ENCODE results near the gene EFNA1.
"Not testable (repeated sequence)": the region's sequence is repeated elsewhere in the genome, so short reads cannot be mapped to it uniquely, and the experiment has no call there.

EFNA1 gene

DNA sequence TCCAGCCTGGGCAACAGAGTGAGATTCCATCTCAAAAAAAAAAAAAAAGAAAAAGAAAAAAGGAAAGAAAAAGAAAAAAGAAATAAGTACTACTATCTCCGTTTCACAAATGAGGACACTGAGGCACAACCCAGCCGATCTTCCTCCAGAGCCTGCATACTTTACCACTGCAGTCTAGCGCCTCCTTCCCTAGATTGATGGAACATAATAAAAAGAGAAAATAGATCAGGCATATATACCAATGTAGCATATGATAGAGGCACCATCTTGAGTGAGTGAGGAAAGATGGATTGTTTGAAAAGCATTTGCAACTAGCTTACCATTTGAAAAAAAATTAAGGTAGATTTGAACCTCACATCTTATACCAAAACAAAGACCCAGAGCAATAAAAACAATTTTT lies 17.8 kb downstream of the EFNA1 start:
- no peak for DNase-seq (ENCODE audit: low read depth in 2 of 2)

DNA sequence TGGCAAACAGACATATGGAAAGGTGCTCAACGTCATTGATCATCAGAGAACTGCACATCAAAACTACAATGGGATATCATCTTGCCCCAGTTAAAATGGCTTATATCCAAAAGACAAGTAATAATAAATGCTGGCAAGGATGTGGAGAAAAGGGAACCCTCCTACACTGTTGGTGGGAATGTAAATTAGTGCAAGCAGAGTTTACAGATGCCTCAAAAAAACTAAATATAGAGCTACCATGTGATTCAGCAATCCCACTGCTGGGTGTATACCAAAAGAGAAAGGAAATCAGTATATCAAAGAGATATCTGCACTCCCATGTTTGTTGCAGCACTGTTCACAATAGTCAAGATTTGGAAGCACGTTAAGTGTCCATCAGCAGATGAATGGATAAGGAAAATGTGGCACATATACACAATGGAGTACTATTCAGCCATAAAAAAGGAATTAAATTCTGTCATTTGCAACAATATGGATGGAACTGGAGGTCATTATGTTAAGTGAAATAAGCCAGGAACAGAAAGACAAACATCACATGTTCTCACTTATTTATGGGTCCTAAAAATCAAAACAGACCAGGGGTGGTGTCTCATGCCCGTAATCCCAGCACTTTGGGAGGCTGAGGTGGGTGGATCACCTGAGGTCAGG lies 28.4 kb downstream of the EFNA1 start:
- DNase-seq (ENCODE audit: low read depth in 2 of 2): not testable (repeated sequence)

DNA sequence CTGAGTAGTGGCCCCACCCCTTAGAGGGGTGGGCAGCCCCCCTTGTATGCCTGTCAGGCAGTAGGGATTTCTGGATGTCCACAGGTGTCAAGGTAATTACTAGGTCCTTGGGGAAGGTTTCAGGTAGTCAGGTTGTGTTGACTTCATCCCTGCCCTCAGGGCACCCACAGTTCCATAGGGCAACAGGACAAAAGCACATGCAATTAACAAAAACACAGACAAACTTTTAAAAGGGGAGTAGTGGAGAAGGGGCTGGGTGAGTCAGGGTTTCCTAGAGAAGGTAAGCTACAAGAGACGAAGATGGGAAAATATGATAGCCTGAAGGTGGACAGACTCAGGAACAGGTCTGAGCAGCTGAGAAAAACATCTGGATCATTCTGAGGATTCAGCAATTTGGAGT lies 31.3 kb downstream of the EFNA1 start:
- DNase-seq (ENCODE audit: low read depth in 2 of 2): no peak

DNA sequence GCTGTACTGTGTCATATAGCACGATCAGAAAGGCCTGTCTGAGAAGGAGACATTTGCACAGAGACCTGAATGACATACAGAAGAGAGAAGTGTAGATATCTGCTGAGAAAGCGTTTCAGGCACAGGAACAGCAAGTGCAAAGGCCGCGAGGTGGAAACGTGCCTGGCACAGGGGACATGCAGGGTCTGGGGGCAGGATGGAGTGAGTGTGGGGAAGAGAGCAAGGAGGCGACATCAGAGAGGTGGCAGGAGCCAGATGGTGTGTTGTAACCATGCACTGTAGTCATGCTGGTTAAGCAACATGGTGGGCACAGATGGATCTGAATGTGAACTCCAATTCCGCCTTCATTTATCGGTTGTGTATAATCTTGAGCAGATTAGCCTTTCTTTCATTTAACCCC lies 32.5 kb downstream of the EFNA1 start:
- no peak for DNase-seq (ENCODE audit: low read depth in 2 of 2)

DNA sequence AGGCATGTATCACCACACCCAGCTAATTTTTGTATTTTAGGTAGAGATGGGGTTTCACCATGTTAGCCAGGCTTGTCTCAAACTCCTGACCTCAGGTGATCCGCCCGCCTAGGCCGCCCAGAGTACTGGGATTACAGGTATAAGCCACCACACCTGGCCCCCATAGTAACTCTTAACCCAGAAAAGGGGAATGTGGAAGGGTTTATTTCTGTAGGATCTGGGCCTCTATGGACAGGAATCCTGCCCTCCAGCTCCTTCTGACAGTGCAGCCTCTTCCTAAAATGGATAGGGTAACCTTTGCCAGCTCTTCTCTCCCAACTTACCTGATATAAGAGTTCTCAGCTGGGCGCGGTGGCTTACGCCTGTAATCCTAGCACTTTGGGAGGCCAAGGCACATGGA lies 35.0 kb downstream of the EFNA1 start:
- DNase-seq (ENCODE audit: low read depth in 2 of 2): not testable (repeated sequence)

DNA sequence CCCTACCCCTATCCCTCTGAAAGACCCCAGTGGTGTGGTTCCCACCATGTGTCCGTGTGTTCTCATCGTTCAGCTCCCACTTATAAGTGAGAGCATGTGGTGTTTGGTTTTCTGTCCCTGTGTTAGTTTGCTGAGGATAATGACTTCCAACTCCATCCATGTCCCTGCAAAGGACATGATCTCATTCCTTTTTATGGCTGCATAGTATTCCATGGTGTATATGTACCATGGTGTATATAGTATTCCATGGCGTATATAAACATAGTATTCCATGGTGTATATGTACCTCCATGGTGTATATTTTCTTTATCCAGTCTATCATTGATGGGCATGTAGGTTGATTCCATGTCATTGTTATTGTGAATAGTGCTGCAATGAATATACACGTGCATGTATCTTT lies 36.1 kb downstream of the EFNA1 start:
- DNase-seq (ENCODE audit: low read depth in 2 of 2): not testable (repeated sequence)

DNA sequence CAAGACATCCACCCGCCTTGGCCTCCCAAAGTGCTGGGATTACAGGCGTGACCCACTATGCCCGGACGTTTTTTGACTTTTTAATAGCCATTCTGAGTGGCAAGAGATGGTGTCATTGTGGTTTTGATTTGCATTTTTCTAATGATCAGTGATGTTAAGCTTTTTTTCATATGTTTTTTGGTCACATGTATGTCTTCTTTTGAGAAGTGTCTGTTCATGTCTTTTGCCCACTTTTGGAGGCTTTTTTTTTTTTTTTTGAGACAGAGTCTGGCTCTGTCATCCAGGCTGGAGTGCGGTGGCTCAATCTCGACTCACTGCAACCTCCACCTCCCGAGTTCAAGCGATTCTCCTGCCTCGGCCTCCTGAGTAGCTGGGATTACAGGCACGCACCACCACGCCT lies 36.9 kb downstream of the EFNA1 start:
- not testable (repeated sequence) for DNase-seq (ENCODE audit: low read depth in 2 of 2)

DNA sequence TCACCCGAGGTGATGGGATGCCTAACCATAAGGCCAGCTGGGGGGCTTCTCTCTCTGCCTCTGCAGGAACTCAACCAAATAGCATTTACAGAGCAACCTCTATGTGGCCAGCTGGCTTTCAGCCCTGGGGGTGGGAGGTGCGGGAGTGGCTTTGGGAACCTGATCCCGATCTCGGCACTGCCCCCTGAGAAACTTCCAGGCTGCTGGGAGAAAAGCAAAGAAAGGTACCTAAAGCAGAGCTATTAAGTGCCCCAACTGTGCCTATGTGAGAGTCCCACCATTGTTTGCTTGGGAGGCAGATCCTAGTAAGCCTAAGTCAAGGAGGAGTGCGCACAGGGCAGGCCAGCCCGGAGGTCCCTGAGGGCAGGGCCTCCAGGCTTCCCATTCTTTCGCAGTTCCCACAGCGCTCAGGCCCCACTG lies 38.4 kb downstream of the EFNA1 start:
- no peak for DNase-seq (ENCODE audit: low read depth in 2 of 2)

DNA sequence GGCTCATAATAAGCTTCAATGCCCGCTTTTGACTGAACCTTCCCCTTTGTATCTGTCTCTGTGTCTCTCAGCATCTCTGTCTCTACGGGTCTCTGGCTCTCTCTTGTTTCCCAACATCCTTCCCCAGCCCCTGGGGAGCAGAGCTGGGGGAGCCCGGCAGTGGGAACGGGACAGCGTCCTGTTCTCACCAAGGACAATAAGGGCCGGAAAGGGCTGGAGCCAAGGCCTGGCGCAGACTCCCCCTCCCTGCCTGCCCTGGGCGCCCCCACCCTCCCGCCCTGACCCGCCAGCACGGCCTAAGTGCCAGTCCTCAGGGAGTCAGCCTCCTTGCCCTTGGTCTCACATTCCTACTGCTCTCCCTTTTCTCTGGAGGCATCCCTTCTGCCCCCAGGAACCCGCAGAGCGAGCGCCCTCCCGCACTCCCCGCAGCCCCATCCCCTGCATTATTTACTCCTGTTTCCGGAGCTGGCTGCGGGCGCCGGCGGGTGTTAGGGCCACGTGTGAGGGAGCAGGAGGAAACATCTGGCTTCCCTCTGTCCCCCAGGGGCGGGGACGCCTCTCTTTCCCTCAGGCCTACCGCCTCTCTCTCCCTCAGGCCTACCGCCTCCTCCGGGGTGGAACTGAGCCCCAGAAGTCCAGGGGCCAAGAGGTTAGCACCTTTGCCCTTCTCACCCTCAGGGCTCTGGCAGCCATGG lies 38.9 kb downstream of the EFNA1 start:
- DNase-seq (ENCODE audit: low read depth in 2 of 2): no peak

DNA sequence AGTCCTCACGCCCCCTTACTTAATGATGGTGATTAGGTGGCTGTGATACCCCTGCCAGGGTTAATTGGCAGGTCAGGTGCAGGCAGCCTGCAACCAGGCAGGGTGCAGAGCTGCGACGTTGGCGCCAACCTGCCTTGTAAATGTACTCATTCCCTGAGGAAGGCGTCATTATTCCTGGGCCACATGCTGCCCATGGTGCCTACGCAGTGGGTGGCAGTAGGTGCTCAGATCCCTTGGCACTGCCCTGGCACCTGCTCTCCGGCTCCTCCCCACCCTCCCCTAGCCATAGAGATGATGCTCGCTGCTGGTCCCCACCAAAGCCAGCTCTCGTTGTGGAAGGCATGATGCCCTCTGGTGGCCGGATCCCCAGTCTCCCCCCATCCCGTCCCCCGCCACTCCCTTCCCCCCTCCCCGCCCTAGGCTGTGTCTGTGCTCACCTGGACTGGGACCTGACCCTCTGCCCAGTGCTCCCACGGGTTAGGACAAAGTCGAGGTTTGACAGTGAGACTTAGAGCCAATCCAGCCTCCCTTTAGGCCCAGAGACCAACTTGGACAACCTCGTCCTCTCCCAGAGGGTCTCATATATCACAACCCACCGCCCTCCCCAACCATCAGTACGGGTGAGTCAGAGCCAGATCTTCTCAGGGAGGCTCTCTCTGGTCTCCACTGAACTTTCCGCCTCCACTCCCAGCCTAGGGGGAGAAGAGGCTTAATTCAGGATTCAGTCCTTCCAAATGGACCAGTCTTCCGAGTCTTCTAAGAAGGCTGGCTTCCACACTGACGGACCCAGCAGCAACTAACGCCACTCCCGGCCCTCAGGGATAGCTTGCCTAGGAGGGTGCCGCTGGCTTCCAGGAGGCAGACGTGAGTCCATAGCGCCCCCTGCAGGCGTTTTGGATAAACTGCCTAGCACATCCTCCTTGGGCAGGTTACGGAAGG lies 39.8 kb downstream of the EFNA1 start:
- peak; percentile 69 to 72 for DNase-seq (ENCODE audit: low read depth in 2 of 2)

DNA sequence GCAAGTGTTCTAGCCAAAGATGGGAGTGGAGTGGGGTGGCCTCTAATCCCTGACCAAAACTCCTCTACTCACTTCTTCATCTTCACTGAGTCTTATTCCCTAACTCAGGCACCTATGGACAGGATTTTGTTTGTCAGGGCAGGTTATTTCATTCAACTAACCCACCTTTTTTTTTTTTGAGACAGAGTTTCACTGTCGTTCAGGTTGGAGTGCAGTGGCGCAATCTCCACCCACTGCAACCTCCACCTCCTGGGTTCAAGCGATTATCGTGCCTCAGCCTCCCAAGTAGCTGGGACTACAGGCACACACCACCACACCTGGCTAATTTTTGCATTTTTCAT lies 40.4 kb downstream of the EFNA1 start:
- DNase-seq (ENCODE audit: low read depth in 2 of 2): not testable (repeated sequence)

DNA sequence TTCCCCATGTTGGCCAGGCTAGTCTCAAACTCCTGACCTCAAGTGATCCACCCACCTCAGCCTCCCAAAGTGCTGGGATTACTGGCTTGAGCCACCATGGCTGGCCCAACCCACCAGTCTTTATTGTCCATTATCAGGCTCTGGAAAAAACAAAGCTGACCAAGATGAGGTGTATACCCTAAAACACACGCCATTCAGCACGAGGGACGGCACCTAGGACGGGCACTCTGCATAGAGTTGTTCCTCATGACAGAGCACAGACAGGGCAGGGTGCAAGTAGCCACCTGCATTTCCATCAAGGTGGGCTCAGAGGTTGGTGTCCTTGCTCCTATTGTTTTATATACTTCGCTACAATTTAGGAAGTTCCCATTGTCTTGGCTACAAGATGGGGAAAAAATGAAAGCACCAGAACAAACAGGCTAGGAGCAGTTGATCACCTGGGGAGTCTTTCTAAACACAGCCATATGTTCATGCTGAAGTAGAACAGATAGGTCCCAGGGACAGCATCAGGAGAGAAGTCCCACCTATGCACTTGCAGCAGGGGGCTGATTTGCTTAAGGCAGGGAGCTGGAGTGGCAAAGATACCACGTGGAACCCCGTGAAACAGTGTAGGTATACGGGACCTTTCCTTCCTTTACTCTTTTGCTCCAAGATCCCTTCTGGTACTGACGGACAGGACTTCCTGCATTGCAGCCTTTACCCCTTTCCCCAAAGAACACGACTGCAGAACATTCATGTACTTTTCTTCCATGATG lies 41.0 kb downstream of the EFNA1 start:
- DNase-seq (ENCODE audit: low read depth in 2 of 2): no peak

DNA sequence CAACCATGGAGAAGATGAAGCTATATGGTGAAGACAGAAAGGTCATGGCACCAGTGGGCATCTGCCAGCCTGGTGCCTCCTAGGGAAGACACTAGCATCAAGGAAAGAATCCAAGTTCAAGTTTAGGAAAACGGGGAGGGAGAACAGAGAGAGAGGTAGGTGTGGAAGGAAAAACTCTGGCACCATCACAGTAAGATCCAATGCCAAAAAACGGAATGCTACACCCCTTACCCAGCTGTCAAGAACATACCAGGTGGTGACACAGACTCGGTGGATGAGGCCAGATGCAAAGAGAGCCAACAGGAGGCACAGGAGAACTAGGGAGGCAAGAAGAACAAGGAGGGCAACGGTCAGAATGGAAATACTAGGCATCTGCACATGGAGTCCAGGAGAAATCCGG lies 41.9 kb downstream of the EFNA1 start:
- DNase-seq (ENCODE audit: low read depth in 2 of 2): no peak

DNA sequence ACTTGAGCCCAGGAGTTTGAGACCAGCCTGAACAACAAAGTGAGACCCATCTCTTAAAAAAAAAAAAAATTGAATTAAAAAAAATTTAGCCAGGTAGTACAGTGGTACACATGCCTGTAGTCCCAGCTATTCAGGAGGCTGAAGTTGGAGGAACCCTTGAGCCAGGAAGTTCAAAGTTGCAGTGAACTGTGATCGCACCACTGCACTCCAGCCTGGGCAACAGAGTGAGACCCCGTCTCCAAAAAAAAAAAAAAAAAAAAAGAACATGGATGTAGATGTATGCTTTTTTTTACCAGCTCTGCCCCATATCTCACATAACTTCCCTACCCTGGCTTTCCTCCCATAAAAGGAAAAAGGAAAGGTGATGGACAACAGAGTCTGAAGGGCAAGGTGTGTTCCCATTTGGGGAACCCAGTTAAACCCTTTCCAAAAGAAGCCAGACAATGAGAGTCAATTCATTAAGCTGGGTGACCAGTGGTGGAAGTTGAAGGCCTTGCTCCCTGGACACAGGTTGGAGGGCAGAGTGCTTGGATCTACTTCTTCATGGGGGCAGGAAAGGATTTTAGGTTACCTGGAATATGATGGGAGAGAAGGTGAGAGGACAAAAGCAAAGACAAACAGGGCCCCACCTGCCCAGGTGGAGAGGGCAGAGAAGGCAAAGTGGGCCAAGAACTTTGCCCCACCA lies 42.6 kb downstream of the EFNA1 start:
- DNase-seq (ENCODE audit: low read depth in 2 of 2): no peak

DNA sequence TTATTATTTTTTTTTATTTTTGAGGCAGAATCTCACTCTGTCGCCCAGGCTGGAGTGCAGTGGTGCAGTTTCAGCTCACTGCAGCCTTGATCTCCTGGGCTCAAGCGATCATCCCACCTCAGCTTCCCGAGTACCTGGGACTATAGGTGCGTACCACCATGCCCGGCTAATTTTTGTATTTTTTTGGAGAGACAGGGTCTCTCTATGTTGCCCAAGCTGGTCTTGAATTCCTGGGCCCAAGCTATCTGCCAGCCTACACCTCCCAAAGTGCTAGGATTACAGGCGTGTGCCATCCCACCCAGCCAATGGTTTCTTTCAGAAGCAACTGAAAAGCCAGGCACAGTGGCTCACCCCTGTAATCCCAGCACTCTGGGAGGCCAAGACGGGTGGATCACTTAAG lies 43.1 kb downstream of the EFNA1 start:
- no peak for DNase-seq (ENCODE audit: low read depth in 2 of 2)

DNA sequence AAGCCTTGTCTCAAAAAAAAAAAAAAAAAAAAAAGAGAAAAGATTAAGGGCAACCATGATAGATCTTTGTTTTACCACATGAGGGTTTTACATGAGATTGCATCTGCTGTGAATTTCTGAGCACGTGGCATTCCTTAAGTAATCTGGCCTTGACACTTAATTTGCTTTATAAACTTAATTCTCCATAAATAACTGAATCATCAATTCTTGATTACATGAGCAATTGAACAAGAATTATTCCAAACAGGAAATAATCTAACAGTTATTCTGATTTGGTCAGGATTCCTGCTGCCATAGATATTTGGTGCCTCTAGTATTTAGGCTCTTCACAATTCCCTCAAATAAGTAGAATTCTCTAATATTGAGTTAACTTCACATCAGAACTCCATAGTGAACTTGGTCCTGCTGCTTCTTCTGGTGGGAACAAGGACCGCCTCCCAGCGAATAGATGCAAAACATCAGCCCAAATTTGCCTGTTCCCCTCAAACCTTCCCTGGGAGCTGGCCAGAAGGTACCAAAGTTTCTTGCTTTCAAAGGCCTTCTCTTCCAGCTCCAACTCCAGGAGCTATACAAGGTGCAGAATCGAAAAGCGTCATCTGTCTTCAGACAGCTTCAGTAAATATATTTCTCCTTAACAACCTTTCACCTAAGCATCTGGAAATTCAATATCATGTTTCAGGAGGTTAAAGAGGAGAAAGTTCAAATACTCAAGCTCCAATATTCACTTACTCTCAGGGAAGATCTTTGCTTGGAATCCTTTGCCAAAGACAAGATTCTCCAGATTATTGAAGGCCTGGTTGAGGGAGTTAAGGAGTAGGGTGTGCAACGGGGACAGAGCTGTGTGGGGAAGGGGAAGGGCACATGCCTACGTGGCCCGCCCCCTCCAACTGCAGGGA lies 44.4 kb downstream of the EFNA1 start:
- DNase-seq (ENCODE audit: low read depth in 2 of 2): no peak

DNA sequence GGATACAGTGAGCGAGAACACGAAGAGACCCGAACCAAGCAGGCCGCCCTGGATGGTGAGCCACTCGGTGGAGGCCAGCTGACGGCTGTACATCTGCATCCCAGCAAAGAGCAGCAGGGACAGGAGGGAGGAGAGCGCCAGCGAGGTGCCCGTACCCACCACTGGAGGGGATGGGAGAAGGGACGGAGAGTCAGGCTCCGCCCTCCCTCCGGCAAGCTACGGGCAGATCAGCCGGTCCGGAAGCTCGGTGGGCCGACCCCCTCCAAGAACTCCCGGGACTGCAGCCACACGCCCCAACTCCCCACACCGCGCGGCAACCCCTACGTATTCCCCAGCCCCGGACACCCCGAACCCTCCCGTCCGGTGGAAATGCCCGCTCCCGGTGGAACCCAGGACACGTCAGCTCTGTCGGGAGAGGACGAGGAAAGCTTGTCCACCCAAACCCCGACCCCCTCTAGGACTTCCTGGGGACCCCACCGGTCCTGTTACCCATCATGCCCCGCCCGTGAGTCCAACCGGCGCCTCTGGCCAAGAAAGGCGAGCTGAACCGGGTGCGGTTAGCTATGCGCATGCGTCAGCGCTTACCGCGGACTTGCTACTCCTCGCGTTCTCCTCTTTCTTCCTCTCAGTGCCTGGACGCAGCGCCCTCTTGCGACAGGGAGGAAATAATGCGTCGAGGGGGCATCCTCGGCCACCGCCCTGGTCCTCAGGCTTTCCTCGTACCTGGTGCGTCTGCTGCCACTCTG lies 45.2 kb downstream of the EFNA1 start, which contains the start of gene KRTCAP2:
Gene KRTCAP2 (minus strand): TSS at position 573 of the 746 bp plus-strand sequence. CDS start 80 bp downstream, at position 493.
- DNase-seq (ENCODE audit: low read depth in 2 of 2): peak; percentile 86 to 91

DNA sequence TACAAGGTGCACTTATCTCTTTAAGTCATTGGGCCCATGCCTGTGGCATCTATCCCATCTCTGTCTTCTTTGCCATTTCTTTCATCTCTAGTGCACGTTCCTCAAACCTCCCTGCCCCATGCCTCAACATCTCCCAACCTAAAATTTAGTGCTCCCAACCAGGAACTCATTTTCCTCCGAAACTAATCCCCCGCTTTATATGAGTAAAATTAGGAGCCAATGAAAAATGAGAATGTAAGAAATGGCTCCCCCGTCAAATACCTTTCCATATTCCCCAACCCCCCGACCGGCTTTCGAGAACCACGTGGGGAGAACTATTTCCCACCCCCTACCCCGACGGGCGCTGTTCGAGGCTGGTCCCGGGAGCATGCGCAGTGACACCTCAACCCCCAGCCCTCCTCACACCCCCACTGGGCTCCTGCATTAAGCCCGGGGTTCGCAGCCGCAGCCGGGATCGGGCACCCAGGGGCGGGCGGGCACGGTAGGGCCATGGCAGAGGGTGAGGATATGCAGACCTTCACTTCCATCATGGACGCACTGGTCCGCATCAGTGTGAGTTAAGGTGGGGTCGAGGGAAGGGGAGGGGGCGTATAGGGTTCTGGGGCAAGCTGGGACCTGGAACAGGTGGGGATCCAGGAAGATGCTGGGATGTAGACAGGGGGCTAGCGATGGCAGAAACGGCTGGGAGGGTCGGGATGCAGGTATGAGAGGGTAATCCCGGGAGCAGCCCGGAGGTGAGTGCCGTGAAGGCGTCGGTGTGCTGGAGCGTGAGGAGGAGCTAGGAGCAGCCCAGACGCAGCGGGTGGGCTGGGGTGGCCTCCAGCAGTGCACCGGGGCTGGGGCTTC lies 46.0 kb downstream of the EFNA1 start, which contains the start of gene TRIM46:
Gene TRIM46 (plus strand): TSS at position 372 of the 846 bp plus-strand sequence. CDS start 118 bp downstream, at position 490.
- peak in 1 of 2 donors; percentile 51 for DNase-seq (ENCODE audit: low read depth in 2 of 2)

All from activated CD8-positive, alpha-beta memory T cell treated with anti-CD3 and anti-CD28 coated beads for 4 hours (primary cell).